GM19372 (cell line): ENCODE measurements around the gene RFX8.
"Not testable (repeated sequence)": the region's sequence is repeated elsewhere in the genome, so short reads cannot be mapped to it uniquely, and the experiment has no call there.

ENCODE experiments used
- ATAC-seq: cut with Tn5 transposase; IDR thresholded peaks from one replicate; pipeline ENCODE4 v1.9.1; 2021; ENCODE audit warnings: mild to moderate bottlenecking, low read depth, moderate library complexity; ENCODE audit not compliant: unreplicated experiment

The RFX8 gene

GRCh38 chr2:101486994-101487393 lies 12.1 kb upstream of the RFX8 start:
- ATAC-seq: no peak

GRCh38 chr2:101486258-101486701 lies 11.4 kb upstream of the RFX8 start:
- no peak for ATAC-seq

GRCh38 chr2:101485856-101486255 lies 10.9 kb upstream of the RFX8 start:
- no peak for ATAC-seq

- ATAC-seq: no peak
These were observed 5.9 kb upstream of the RFX8 start for GRCh38 chr2:101480764-101481163.

GRCh38 chr2:101479810-101480209 lies 4.9 kb upstream of the RFX8 start:
- ATAC-seq: no peak

GRCh38 chr2:101479328-101479727 lies 4.4 kb upstream of the RFX8 start:
- ATAC-seq: no peak

GRCh38 chr2:101478181-101479001 lies 3.5 kb upstream of the RFX8 start:
- ATAC-seq: no peak

- no peak for ATAC-seq
These were observed 2.6 kb upstream of the RFX8 start for GRCh38 chr2:101477556-101477955.

GRCh38 chr2:101476605-101477208 lies 1.8 kb upstream of the RFX8 start:
- ATAC-seq: no peak

GRCh38 chr2:101473911-101474701 lies 806 bp downstream of the RFX8 start:
- ATAC-seq: no peak

GRCh38 chr2:101473591-101473910 lies 1.4 kb downstream of the RFX8 start:
- no peak for ATAC-seq

GRCh38 chr2:101469863-101470262 lies 5.0 kb downstream of the RFX8 start:
- ATAC-seq: no peak

- no peak for ATAC-seq
These were observed 7.6 kb downstream of the RFX8 start for GRCh38 chr2:101467306-101467705.

- ATAC-seq: no peak
These were observed 8.5 kb downstream of the RFX8 start for GRCh38 chr2:101466426-101466825.

GRCh38 chr2:101464841-101465240 lies 10.1 kb downstream of the RFX8 start:
- ATAC-seq: no peak

- no peak for ATAC-seq
These were observed 10.8 kb downstream of the RFX8 start for GRCh38 chr2:101463911-101464641.

- no peak for ATAC-seq
These were observed 11.5 kb downstream of the RFX8 start for GRCh38 chr2:101463421-101463820.

- ATAC-seq: no peak
These were observed 13.5 kb downstream of the RFX8 start for GRCh38 chr2:101461381-101461780.

GRCh38 chr2:101454408-101454807 lies 20.5 kb downstream of the RFX8 start:
- not testable (repeated sequence) for ATAC-seq

GRCh38 chr2:101450965-101451364 lies 23.9 kb downstream of the RFX8 start:
- no peak for ATAC-seq

GRCh38 chr2:101446869-101447268 lies 28.0 kb downstream of the RFX8 start:
- ATAC-seq: no peak
